GM06990 (cell line): ENCODE measurements around the gene SPCS3.

Experiments
- DNase-seq: peaks from one replicate; pipeline ENCODE4 v3.0.0-alpha.2; 2011; ENCODE audit not compliant: insufficient read length; ENCODE audit errors: extremely low read depth
- H3K27me3 ChIP-seq: replicated peaks from 2 replicates; pipeline ENCODE4 v1.6.0; 2011; ENCODE audit warnings: low read length; ENCODE audit not compliant: control insufficient read depth, insufficient read depth
- H3K36me3 ChIP-seq: 2 replicates; pipeline ENCODE4 v1.5.1; 2011; ENCODE audit warnings: low read length; ENCODE audit not compliant: control insufficient read depth, insufficient read depth
- H3K4me3 ChIP-seq: replicated peaks from 2 replicates; pipeline ENCODE4 v1.5.1; 2011; ENCODE audit warnings: low read depth, mild to moderate bottlenecking, control low read depth, low read length
- TF ChIP-seq, protein P1 (sequence below): IDR thresholded peaks from 2 replicates; pipeline ENCODE4 v1.5.1; 2011; ENCODE audit warnings: low read length, control low read depth, mild to moderate bottlenecking, inconsistent platforms; ENCODE audit not compliant: insufficient read depth, poor library complexity, severe bottlenecking

SPCS3 gene

GRCh38 chr4:176298664-176299063 is 21.1 kb upstream of the SPCS3 start:
- TF ChIP-seq, protein P1, sequence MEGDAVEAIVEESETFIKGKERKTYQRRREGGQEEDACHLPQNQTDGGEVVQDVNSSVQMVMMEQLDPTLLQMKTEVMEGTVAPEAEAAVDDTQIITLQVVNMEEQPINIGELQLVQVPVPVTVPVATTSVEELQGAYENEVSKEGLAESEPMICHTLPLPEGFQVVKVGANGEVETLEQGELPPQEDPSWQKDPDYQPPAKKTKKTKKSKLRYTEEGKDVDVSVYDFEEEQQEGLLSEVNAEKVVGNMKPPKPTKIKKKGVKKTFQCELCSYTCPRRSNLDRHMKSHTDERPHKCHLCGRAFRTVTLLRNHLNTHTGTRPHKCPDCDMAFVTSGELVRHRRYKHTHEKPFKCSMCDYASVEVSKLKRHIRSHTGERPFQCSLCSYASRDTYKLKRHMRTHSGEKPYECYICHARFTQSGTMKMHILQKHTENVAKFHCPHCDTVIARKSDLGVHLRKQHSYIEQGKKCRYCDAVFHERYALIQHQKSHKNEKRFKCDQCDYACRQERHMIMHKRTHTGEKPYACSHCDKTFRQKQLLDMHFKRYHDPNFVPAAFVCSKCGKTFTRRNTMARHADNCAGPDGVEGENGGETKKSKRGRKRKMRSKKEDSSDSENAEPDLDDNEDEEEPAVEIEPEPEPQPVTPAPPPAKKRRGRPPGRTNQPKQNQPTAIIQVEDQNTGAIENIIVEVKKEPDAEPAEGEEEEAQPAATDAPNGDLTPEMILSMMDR = no peak

DNA sequence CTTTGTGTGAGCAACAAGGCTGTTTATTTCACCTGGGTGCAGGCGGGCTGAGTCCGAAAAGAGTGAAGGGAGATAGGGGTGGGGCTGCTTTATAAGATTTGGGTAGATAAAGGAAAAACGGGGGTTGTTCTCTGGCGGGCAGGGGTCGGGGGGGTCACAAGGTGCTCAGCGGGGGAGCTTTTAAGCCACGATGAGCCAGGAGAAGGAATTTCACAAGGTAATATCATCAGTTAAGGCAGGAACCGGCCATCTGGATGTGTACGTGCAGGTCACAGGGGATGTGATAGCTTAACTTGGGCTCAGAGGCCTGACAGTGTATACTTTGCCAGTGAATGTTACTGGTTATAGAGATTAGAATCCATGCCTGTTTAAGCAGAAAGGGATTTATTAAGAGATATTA is 19.7 kb upstream of the SPCS3 start:
- Histone ChIP-seq H3K4me3 (no peak overlapping the region), H3K27me3 (no peaks in the 10 kb centered on the region), H3K36me3 (no peaks in the 10 kb centered on the region)
- DNase-seq = no peak
- TF ChIP-seq, protein P1 = no peak

More at GRCh38 chr4:176298664-176299063, 21.1 kb upstream of the SPCS3 start:
- Histone ChIP-seq H3K36me3 (no peaks in the 10 kb centered on the region), H3K4me3 (no peak overlapping the region), H3K27me3 (no peaks in the 10 kb centered on the region)
- no peak for DNase-seq

- Histone ChIP-seq H3K4me3 (no peak overlapping the region), H3K27me3 (no peaks in the 10 kb centered on the region), H3K36me3 (no peaks in the 10 kb centered on the region)
- DNase-seq = no peak
- TF ChIP-seq, protein P1 = no peak
Measured at GRCh38 chr4:176300565-176300964, 19.2 kb upstream of the SPCS3 start.

DNA sequence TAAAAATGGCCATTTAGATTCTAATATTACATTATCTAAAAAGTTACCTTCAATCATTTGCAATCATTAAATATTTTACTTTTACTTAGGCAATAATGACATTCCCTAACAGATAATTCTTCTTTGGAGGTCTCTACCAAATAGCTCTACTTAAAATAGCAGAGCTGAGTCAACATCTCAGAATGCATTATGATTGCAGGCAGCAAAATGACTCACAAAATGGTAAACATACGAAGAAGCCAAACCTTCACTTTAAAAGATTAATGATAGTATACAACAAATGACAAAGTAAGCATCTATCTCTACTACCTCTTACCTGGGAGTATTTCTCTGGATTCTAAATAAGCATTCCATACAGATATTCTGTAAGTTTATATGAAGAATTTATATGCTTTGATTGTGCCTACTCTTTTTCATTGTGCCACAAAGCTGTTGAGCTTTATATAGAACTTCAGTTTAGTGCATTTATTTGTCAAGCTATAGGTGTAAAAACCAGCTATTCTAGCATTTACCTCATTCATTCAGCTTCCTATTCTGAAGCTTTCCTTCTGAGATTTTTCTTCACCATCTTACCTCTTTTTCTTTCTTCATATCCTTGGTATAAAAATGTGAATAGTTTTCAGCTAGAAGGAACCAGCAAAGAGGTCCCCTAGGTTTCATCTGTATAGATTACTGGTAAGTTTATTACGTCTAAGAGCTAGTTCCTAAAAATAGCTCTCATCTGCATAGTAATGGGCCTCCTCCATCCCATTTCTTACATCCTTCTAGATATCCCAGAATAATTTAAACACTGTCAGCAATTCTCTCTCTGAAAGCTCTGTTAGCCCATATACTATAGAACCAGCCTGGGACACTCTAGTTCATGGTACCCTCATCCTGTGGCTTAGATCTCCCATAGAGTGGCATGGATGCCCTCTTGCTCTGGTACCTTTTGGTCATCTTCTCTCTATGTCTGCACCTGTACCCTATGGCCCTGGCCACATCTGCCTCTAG is 17.2 kb upstream of the SPCS3 start:
- no peaks in the 10 kb centered on the region for H3K27me3 ChIP-seq
- H3K36me3 ChIP-seq = no peaks in the 10 kb centered on the region
- no peak for DNase-seq
- TF ChIP-seq, protein P1 = no peak
- no peak overlapping the region for H3K4me3 ChIP-seq

DNA sequence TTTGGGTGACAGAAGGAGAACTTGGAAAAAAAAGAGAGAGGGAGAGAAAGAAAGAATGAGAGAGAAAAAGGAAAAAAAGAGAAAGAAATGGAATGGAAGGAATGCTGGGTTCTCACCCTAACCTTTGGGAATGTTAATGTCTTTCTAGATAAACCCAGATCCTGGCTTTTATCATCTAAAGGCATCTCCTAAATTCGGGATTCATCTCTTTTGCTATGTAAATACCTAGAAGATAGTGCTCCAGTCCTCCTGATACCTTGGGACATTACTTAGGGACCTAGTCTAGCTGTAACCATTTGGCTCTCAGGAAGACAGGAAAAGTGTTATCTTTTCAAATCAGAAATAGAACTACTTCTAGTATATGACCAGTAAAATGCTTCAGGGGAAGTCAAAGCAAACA is 15.8 kb upstream of the SPCS3 start:
- TF ChIP-seq, protein P1 = no peak
- no peaks in the 10 kb centered on the region for H3K36me3 ChIP-seq
- no peak overlapping the region for H3K4me3 ChIP-seq
- H3K27me3 ChIP-seq = no peaks in the 10 kb centered on the region
- no peak for DNase-seq
